K562 (cell line): ENCODE results near the gene SGCG. TPM values are rescaled to one million over a fixed set of nuclear protein-coding genes. Genes with fewer than 3 reads are reported as not detected.

Experiments used
- polyA plus RNA-seq, 8 experiments: library from polyadenylated mRNA; depleted of rRNA in 4 of 8; stranded (reverse) in 5 of 8; unstranded in 3 of 8; fragments of >200 nt; fragmentation: Nextera tagmentation in 2 of 8; fragmentation: Illumina TruSeq in 1 of 8; extraction: Ambion mirVana in 2 of 8; extraction: Trizol in 1 of 8; gene quantifications; 2 replicates each; pipeline versions ENCODE4 v1.2.1 to v1.2.3, GENCODE V29; 2011 to 2014; ENCODE audit warnings: inconsistent platforms in 1 of 8, missing spikeins in 1 of 8
- small RNA-seq: library from RNA; depleted of rRNA; stranded (forward); fragments of <200 nt; gene quantifications from one replicate; pipeline ENCODE3, GENCODE V24; 2014
- total RNA-seq, 7 experiments: library from RNA; depleted of rRNA in 6 of 7; stranded (reverse); fragments of >200 nt in 6 of 7; fragmentation: Illumina TruSeq in 2 of 7; extraction: Trizol in 2 of 7; gene quantifications; 2 replicates each; pipeline versions ENCODE4 v1.2.1 to v1.2.3, GENCODE V29; 2011 to 2021; ENCODE audit warnings: low replicate concordance in 1 of 7

SGCG gene
- total and polyA plus RNA-seq, 9 of the 15 experiments (the other 6 are each of a cell fraction or from before 2014, with no cell fraction given) = 0.04 to 0.44 (median 0.34) TPM

Small RNA genes within 50 kb of the gene (small RNA-seq; reads per million reads assigned to genes)
- gene RNU6-58P (not detected), gene RNY3P4 (not detected)
